ENCODE results near the gene ITIH3.

Gene ITIH3

GRCh38 chr3:52779011-52779836, 15.4 kb upstream of the ITIH3 start:
- no peak for DNase-seq

- DNase-seq, result no peak
Observed at GRCh38 chr3:52779837-52780585, 14.6 kb upstream of the ITIH3 start.

- DNase-seq, result no peak
Observed at GRCh38 chr3:52781741-52782140, 12.9 kb upstream of the ITIH3 start.

GRCh38 chr3:52782412-52783210, 12.0 kb upstream of the ITIH3 start:
- DNase-seq, result no peak

GRCh38 chr3:52783211-52783555, 11.4 kb upstream of the ITIH3 start:
- DNase-seq, result no peak

- DNase-seq, result no peak
Observed at GRCh38 chr3:52784021-52784621, 10.5 kb upstream of the ITIH3 start.

GRCh38 chr3:52784931-52785590, 9.5 kb upstream of the ITIH3 start:
- no peak for DNase-seq

- no peak for DNase-seq
Observed at GRCh38 chr3:52786330-52787215, 8.0 kb upstream of the ITIH3 start.

GRCh38 chr3:52787246-52787645, 7.3 kb upstream of the ITIH3 start:
- DNase-seq, result no peak

GRCh38 chr3:52787672-52788625, 6.6 kb upstream of the ITIH3 start:
- DNase-seq, result no peak

GRCh38 chr3:52788890-52789745, 5.5 kb upstream of the ITIH3 start:
- DNase-seq, result no peak

GRCh38 chr3:52789746-52790040, 4.9 kb upstream of the ITIH3 start:
- DNase-seq, result no peak

- no peak for DNase-seq
Observed at GRCh38 chr3:52790337-52790736, 4.3 kb upstream of the ITIH3 start.

GRCh38 chr3:52790741-52791140, 3.9 kb upstream of the ITIH3 start:
- DNase-seq, result no peak

- no peak for DNase-seq
Observed at GRCh38 chr3:52791366-52791765, 3.2 kb upstream of the ITIH3 start.

- DNase-seq, result no peak
Observed at GRCh38 chr3:52791928-52792327, 2.7 kb upstream of the ITIH3 start.

GRCh38 chr3:52792413-52792812, 2.2 kb upstream of the ITIH3 start:
- no peak for DNase-seq

- DNase-seq, result no peak
Observed at GRCh38 chr3:52792961-52793695, 1.5 kb upstream of the ITIH3 start.
